Type B pancreatic cell (in vitro differentiated cells): ENCODE measurements around the gene MYOT. TPM values are rescaled to one million over a fixed set of nuclear protein-coding genes. Genes with fewer than 3 reads are reported as not detected.

Source experiments
- DNase-seq: peaks from one replicate; pipeline ENCODE4 v3.0.0; 2021; ENCODE audit warnings: mixed read lengths; ENCODE audit not compliant: unreplicated experiment; ENCODE audit errors: extremely low spot score
- H3K27ac Mint-ChIP-seq: 2 replicates; pipeline ENCODE4 v1.8.0; 2021; ENCODE audit warnings: mild to moderate bottlenecking, mixed read lengths
- H3K27me3 Mint-ChIP-seq: 2 replicates; pipeline ENCODE4 v1.8.0; 2021; ENCODE audit warnings: mixed read lengths
- H3K36me3 Mint-ChIP-seq: 2 replicates; pipeline ENCODE4 v1.8.0; 2021; ENCODE audit warnings: mixed read lengths
- H3K4me1 Mint-ChIP-seq: one replicate; pipeline ENCODE4 v1.8.0; 2021; ENCODE audit warnings: mixed read lengths; ENCODE audit not compliant: unreplicated experiment
- H3K4me3 Mint-ChIP-seq: 2 replicates; pipeline ENCODE4 v1.8.0; 2021; ENCODE audit warnings: mild to moderate bottlenecking, mixed read lengths
- H3K9me3 Mint-ChIP-seq: 2 replicates; pipeline ENCODE4 v1.8.0; 2021; ENCODE audit warnings: mixed read lengths
- total RNA-seq: library from RNA; stranded (reverse); gene quantifications from 2 replicates; pipeline ENCODE4 v1.2.1, GENCODE V29; 2021; ENCODE audit warnings: low replicate concordance
- TF ChIP-seq, protein P1 (sequence below): fragments of 200-600 bp; sonication (generic); conservative IDR thresholded peaks from 2 replicates; pipeline ENCODE4 v1.5.0; 2021; ENCODE audit warnings: antibody characterized with exemption, mild to moderate bottlenecking

MYOT gene
- total RNA-seq, 1 donor from 2014 or later: 0.56 TPM

DNA sequence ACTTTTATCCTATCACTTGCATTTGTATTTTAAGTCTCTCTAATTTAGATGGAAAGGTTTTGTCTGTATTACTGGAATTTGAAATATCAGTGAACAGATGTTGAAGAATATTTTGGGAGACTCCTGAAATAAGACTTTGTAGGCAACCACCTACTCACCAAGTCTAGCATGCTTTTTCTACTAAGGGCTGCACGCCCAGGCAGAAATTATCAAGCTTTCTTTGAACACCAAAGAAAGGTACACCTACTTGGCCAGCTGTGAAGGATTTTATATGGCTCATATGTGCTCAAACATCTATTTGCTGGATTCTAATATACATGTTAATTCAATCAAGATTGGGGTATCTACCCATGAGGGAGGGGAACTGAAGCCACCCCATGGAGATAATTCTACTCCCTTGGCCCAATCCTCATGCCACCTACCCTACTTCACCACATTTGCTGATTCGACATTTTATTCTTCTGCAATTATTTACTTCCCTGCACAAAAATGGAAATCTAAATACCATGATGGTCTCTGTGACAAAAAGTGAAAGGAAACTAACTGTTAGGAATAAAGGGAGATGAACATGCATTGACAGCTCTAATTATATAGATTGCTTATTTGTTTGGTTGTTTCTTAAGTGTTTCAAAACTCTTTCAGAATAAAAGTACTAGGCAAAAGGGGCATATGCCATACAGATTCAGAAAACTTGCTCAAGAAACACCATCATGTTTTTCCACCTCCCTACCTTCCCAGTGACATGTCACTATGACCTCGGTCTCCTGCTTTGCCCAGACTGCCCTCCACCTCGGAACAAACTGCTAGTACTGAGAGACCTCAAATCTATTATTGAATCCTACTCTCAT is 895 bp upstream of the MYOT start:
- TF ChIP-seq, protein P1, sequence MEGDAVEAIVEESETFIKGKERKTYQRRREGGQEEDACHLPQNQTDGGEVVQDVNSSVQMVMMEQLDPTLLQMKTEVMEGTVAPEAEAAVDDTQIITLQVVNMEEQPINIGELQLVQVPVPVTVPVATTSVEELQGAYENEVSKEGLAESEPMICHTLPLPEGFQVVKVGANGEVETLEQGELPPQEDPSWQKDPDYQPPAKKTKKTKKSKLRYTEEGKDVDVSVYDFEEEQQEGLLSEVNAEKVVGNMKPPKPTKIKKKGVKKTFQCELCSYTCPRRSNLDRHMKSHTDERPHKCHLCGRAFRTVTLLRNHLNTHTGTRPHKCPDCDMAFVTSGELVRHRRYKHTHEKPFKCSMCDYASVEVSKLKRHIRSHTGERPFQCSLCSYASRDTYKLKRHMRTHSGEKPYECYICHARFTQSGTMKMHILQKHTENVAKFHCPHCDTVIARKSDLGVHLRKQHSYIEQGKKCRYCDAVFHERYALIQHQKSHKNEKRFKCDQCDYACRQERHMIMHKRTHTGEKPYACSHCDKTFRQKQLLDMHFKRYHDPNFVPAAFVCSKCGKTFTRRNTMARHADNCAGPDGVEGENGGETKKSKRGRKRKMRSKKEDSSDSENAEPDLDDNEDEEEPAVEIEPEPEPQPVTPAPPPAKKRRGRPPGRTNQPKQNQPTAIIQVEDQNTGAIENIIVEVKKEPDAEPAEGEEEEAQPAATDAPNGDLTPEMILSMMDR: no peak

DNA sequence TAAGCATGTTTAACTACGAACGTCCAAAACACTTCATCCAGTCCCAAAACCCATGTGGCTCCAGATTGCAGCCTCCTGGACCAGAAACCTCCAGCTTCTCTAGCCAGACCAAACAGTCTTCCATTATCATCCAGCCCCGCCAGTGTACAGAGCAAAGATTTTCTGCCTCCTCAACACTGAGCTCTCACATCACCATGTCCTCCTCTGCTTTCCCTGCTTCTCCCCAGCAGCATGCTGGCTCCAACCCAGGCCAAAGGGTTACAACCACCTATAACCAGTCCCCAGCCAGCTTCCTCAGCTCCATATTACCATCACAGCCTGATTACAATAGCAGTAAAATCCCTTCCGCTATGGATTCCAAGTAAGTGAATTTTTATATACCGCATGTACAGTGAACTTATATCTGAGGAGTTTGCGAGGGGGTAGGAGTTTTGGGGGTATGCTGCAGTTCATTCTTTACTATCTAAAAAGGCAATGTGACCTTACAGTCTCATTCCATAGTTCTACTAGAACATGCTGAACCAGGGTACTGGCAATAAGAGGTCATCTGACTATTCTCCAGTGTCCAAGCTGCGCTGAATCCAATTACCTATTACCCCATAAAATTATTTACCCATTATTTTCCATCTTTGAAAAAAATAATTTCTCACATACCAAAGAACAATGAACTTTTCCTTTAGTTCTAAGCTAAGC is 3.1 kb downstream of the MYOT start:
- H3K27me3 Mint-ChIP-seq: peaks cover 3% of the 10 kb centered on the region
- TF ChIP-seq, protein P1: no peak
- no peak overlapping the region for H3K4me3 Mint-ChIP-seq
- H3K9me3 Mint-ChIP-seq: no peaks in the 10 kb centered on the region
- H3K36me3 Mint-ChIP-seq: no peaks in the 10 kb centered on the region
- DNase-seq: no peak
- no peaks in the 10 kb centered on the region for H3K4me1 Mint-ChIP-seq
- no peak overlapping the region for H3K27ac Mint-ChIP-seq

More for the DNA sequence above, 895 bp upstream of the MYOT start:
- no peaks in the 10 kb centered on the region for H3K36me3 Mint-ChIP-seq
- no peaks in the 10 kb centered on the region for H3K4me1 Mint-ChIP-seq
- no peak overlapping the region for H3K27ac Mint-ChIP-seq
- peaks cover 6% of the 10 kb centered on the region for H3K27me3 Mint-ChIP-seq
- no peaks in the 10 kb centered on the region for H3K9me3 Mint-ChIP-seq
- no peak for DNase-seq
- H3K4me3 Mint-ChIP-seq: no peak overlapping the region

DNA sequence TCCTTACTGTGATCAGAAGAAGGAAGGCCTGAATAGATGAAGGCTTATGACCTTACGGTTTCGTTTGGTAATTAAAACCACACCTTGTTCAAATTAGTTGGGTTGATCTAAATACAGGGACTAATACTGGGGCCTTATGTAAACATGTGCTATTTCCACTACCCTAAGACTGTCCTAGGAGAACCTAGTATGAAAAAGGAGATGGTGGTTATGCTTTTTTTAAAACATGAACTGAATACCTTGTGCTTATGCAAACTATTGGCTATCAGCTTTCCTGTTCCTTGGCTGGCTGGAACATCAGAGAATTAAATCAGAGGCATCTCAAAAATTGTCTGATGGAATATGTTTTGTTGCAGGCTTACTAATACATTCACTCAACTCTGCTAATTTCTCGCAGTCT is 3.9 kb downstream of the MYOT start:
- TF ChIP-seq, protein P1: no peak
- H3K27me3 Mint-ChIP-seq: no peaks in the 10 kb centered on the region
- H3K4me3 Mint-ChIP-seq: no peak overlapping the region
- H3K4me1 Mint-ChIP-seq: no peaks in the 10 kb centered on the region
- H3K27ac Mint-ChIP-seq: no peak overlapping the region
- no peak for DNase-seq
- no peaks in the 10 kb centered on the region for H3K9me3 Mint-ChIP-seq
- no peaks in the 10 kb centered on the region for H3K36me3 Mint-ChIP-seq

DNA sequence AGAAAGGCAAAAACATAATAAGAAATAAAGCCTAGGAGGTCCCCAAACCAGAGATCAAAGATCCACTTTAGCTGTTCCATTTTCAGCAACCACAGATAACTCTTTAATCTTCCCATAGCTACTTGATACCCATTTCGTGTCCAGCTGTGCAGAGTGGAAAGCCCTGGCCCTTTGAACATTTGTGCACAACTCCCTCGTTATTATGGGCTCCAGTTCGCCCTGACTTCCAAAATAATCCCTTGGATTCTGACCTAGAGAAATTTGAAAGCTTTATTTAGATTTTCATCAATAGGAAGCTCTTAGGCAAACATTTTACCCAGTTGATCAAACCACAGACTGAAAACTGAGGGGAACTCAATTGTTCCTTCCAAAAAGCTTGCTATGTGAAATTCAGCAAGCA is 4.8 kb downstream of the MYOT start:
- TF ChIP-seq, protein P1: no peak
- Mint-ChIP-seq H3K27me3 (no peaks in the 10 kb centered on the region), H3K9me3 (no peaks in the 10 kb centered on the region), H3K4me1 (no peaks in the 10 kb centered on the region), H3K27ac (no peak overlapping the region), H3K4me3 (no peak overlapping the region), H3K36me3 (no peaks in the 10 kb centered on the region)
- DNase-seq: no peak

DNA sequence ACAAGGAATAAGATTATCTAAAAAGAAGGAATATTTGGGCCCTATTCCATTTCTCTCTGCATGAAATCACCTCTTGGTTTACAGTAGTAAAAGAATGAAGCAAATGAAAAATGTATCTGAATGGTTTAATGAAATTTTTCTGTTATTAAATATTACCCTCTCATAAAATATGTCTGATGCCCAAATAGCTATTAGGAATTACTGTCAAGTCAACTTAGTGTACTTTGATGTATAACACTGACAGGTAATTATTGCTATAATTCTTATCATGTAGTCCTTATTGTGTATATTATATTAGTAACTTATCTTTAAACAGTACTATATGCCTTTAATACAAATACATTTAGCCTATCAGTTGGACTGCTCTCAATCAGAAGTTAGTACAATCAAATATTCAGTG is 8.4 kb downstream of the MYOT start:
- TF ChIP-seq, protein P1: no peak
- H3K9me3 Mint-ChIP-seq: no peaks in the 10 kb centered on the region
- H3K27ac Mint-ChIP-seq: no peak overlapping the region
- no peak overlapping the region for H3K4me3 Mint-ChIP-seq
- no peaks in the 10 kb centered on the region for H3K27me3 Mint-ChIP-seq
- H3K4me1 Mint-ChIP-seq: no peaks in the 10 kb centered on the region
- no peaks in the 10 kb centered on the region for H3K36me3 Mint-ChIP-seq
- DNase-seq: no peak
